Fibroblast of skin of abdomen (primary cell): ENCODE measurements around the gene PKIG. TPM values are rescaled to one million over a fixed set of nuclear protein-coding genes. Genes with fewer than 3 reads are reported as not detected.
"Not testable (repeated sequence)": the region's sequence is repeated elsewhere in the genome, so short reads cannot be mapped to it uniquely, and the experiment has no call there.

Experiments
- DNase-seq: peaks from one replicate; pipeline ENCODE4 v3.0.0-alpha.2; 2013
- polyA plus RNA-seq, 2 experiments: library from polyadenylated mRNA; unstranded; fragments of 120-200 nt; gene quantifications; one replicate each; pipeline ENCODE4 v1.2.1, GENCODE V29; 2013; ENCODE audit not compliant: insufficient read length in 2 of 2

Gene PKIG
- 64.4 TPM for polyA plus RNA-seq (2013, experiment 1 of 2; ENCODE audit: insufficient read length)
- polyA plus RNA-seq (2013, experiment 2 of 2; ENCODE audit: insufficient read length), result 65.3 TPM

GRCh38 chr20:44582311-44583025, at the start of gene PKIG:
Gene PKIG (plus strand): TSS chr20:44582579. CDS start chr20:44614557, 31,978 bp downstream.
- DNase-seq, result peak; percentile 81

GRCh38 chr20:44532981-44533331, 49.4 kb upstream of the PKIG start:
- peak; percentile 62 for DNase-seq

DNA sequence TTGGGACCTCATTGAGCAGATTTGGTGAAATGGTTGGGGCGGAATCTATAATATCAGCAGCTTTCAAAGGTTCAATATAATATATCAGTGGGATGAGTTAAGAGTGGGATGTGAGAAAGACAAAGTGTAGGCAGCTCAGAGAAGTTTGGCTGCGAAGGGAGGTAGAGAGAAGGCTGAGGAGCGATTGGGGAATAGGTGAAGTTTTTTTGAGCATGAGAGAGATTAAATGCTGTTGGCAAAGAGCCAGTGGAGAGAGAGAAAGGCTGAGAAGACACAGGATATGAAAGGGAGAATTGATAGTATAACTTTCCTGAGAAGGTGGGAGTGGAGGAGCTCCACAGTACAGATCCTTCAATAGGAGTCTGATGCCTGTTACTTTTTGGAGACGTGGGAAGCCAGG, 48.5 kb upstream of the PKIG start:
- DNase-seq, result no peak

DNA sequence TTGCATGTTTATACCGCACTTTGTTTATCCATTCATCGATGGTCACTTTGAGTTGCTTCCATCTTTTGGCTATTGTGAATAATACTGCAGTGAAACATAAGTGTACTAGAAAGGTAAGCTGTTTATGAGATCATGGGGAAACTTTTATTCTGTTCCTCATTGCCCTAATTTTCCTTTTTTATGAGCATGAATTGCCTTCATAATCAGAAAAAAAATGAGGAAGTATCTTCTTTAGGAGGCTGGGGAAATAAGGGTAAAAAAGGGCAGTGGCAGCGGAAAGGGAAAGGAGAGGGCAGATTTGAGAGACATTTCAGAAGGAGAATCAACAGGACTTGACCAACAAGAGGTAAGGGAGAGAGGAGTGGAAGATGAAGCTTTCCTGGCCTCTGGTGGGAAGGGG, 46.2 kb upstream of the PKIG start:
- no peak for DNase-seq

GRCh38 chr20:44537993-44538392, 44.4 kb upstream of the PKIG start:
- no peak for DNase-seq

DNA sequence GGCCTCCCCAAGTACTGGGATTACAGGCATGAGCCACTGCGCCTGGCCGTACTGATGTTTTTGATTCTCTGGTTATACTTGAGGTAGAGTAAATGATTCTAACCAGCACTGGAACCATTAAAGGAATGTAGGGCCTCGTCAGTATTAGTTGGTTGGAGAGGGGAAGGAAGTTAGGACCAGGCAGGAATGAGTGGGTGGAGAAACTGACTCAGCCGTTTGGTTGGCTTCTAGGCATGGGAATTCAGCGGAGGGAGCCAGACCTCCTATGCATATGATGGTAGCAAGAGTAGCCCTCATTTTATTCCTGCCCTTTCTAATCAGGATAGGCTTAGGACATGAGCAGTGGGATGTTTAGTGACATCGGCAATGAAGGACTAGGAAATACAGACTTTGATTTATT, 41.5 kb upstream of the PKIG start:
- DNase-seq, result peak; percentile 65

- no peak for DNase-seq
Measured at GRCh38 chr20:44541992-44542391, 40.4 kb upstream of the PKIG start.

DNA sequence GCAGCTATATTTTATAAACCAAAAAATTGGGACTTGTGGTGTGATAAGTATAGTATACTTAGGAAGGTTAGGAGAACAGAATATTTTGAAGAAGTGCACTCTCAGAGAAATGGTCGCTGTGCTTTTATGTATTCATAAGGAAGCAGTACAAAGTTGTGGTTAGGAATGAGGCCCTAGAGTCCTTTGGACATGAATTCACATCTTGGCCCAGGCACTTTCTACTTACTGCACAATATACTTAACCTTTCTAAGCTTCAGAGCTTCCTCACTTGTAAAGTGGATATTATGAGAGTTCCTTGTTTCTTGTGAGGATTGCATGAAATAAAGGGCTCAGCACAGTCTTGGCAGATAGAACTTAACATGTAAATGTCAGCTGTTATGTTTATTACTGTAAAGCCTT, 39.5 kb upstream of the PKIG start:
- DNase-seq, result no peak

- no peak for DNase-seq
Measured at GRCh38 chr20:44543358-44543757, 39.0 kb upstream of the PKIG start.

GRCh38 chr20:44544263-44544662, 38.1 kb upstream of the PKIG start:
- DNase-seq, result no peak

- DNase-seq, result no peak
Measured at GRCh38 chr20:44547419-44547818, 35.0 kb upstream of the PKIG start.

DNA sequence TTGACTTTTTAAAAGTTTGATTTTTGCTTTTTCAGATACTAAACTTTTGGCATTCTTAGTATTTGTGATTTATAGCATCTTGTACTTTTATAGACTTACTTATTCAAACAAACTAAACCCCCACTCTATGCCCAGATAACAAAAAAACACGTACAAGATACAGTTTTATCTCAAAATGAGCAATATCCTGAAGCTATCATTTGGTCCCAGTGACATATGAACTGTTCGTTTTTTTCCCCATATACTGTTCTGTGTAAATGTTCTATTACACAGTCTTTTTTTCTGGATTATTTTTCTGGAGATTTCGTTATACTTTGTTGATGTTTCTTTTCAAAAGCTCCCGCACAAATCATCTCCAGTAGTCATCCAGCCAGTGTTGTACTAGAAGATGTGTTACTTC, 33.3 kb upstream of the PKIG start:
- DNase-seq, result no peak

- no peak for DNase-seq
Measured at GRCh38 chr20:44552050-44552449, 30.3 kb upstream of the PKIG start.

DNA sequence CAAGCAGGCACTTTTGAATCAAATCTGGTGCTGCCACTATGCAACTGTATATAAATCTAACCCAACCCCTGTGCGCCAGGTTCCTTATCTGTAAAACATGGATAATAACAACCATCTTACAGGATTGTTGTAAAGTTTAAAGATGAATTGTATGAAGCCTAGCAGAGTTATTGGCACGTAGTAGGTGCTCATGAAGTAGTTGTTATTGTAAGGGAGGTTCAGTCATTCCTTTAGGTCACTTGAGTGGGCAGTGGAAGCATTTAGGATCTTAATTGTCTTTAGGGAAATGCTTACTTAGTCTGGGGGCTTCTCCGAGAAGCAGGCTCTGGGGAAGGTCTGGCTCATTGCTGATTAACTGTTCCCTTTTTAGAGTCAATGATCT, 29.8 kb upstream of the PKIG start:
- DNase-seq, result no peak

DNA sequence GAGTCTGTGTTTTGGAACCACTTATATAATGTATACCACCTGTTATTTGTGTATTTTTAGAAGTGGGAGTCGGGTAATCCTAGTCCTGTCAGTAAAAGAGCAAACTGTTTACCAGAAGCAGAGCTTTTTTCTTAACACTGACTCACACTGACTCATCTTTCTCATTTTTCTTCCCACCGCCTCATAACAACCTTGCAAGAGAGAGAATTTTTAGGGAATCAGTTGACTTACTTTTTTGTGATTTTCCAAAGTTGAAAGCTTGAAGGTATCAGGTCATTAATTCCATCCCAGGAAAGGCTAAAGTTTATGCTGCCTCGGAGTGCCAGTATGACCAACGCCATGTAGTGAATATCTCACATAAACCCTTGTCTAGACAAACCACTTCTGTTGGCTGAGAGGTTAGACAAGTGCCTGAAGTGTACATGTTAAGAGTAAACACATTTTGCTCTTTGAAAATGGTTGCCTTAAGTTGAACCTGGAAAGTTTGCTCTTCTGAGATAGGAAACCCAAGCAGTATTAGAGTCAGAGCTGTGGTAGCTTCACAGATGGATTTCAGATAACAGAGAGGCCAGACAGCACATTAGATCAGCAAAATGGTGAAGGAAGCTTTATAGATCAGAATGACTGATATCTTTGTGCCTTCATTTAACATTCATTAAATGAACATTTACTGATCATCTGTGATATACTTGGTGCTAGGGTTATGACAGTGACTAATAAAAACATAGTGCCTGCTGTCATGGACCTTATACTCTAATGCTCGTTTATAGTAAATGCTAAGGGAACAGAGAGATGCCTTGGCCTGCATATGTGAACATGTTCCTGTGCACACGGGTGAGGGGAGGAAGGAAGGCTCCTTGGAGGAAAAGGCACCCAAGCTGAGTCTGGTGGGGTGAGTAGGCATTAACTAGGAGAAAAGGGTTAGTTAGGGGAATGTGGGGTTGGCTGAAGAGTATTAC, 29.1 kb upstream of the PKIG start:
- DNase-seq, result peak; percentile 83

DNA sequence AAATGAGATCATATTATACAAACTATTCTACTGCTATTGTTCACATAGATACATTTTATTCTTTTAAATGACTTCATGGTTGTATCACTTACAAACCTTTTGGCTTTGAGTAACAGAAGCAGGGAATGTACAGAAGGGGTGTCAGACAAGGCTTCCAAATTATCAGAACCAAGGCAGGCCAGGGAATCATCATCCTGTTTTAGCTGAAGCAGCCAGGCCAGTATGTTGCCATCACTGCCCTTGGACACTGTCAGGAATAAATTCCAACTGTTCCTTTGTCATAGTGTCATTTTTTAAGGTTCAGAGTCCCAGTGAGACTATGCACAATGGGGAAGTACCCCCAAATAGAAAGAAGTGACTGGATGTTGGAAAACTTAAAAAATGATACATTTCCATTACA, 23.1 kb upstream of the PKIG start:
- no peak for DNase-seq

DNA sequence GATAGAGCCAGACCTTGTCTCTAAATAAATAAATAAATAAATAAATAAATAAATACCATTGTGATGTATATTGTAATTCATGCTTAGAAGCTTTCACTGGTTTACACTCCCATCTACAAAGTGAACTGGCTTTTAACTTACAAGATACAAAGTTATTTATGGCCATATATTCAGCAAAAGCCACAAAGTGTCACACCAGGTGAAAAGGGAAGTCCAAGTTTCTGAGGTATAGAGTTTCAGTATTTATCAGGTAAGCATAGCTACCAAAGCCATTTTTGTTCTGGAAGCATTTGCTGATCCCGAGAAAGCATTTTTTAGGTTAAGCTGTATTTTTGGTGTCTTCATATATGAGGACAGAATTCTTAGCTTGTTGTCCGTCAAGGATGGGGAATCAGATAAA, 22.1 kb upstream of the PKIG start:
- DNase-seq, result no peak

- not testable (repeated sequence) for DNase-seq
Measured at GRCh38 chr20:44560818-44561217, 21.6 kb upstream of the PKIG start.

GRCh38 chr20:44561876-44562275, 20.5 kb upstream of the PKIG start:
- DNase-seq, result no peak

- no peak for DNase-seq
Measured at GRCh38 chr20:44566018-44566417, 16.4 kb upstream of the PKIG start.

- no peak for DNase-seq
Measured at GRCh38 chr20:44566811-44567210, 15.6 kb upstream of the PKIG start.

DNA sequence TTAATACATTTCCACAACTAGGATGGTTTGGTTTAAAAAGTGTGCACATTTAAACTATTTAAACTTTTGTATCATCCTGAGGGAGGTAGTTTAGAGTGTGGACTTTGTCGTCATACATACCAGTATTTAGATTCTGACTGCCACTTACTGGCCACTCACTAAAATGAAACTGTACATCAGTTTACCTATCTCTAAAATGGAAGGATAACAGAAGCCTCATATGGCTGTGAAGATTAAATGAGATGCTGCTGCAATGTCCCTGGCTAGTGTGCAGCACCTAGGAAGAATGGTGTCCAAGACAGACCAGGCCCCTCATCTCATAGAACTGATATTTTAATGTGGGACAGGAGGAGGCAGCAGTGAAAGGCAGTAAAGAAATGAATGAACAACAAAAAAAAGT, 12.0 kb upstream of the PKIG start:
- DNase-seq, result no peak

DNA sequence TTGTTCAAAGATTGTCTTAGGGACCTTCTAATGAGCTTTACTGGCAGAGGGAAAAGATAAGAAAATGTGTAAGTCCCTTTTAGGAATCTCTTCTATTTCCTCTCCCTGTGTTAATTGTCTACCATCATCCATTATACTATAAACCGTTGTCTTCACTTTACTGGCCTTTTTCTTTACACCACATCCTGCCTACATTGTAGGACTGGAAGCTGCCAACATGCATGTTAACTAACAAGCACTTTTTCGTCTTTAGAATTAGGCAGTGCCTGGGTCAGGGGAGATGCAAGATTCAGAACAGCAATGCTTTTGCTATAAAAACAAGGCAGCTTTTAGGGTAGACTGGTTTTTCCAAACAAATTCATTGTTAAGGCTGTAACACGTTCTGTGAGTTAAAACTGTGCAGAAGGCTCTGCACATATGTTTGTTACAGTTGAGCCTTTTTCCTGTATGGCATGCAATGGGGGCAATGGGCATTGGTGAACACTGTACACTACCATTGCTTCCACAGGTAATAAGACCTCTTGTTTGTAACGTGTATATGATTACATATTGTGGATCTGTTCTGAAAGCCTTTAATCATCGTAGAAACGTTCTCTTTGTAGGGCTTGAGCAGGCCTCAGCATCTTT, 10.9 kb upstream of the PKIG start:
- peak; percentile 40 for DNase-seq
